Measurements from ENCODE around the gene PRKN. TPM values are rescaled to one million over a fixed set of nuclear protein-coding genes. Genes with fewer than 3 reads are reported as not detected.

Gene PRKN
- total and polyA plus RNA-seq, 2 experiments from 2014 or later = 0.10 to 0.84 TPM

DNA sequence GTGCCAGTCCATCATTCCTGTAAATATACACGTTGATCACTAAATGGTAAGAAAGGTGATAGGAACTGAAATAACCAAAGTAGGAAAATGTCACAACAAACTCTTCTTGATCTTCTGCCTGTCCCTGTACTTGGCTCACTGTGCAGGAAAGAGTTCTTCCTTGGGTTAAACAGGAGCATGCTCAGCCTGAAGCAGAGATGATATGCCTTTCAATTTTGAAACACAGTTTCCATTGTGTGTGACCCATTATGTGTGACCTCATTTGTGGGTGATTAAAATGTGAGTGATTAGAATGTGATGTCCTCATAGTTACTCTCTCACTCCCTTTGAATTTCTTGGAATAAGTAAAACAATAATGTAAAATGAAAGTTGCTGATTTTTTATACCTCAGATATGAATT lies 1026.5 kb downstream of the PRKN start:
- Mint-ChIP-seq H3K27me3 (ENCODE audit: insufficient read depth, low read depth, poor library complexity) (no peaks in the 10 kb centered on the region), H3K9me3 (no peaks in the 10 kb centered on the region)
- no peak for ATAC-seq

More for the DNA sequence above, 1026.5 kb downstream of the PRKN start:
- no peak for DNase-seq (ENCODE audit: low spot score)
- Histone ChIP-seq H3K4me3 (no peak overlapping the region), H3K4me2 (no peak overlapping the region), H3K79me2 (replicated peaks; ENCODE audit: insufficient read depth) (no peaks in the 10 kb centered on the region), H3K9me2 (ENCODE audit: insufficient read depth) (no peaks in the 10 kb centered on the region), H3K4me1 (ENCODE audit: insufficient read depth) (no peaks in the 10 kb centered on the region), H3K36me3 (ENCODE audit: insufficient read depth) (no peaks in the 10 kb centered on the region), H3K27ac (ENCODE audit: low read depth) (no peak overlapping the region), H2AFZ (no peak overlapping the region), H3F3A (replicated peaks; ENCODE audit: low read depth) (no peaks in the 10 kb centered on the region), H4K20me1 (replicated peaks; ENCODE audit: insufficient read depth) (no peaks in the 10 kb centered on the region), H3K27me3 (ENCODE audit: insufficient read depth) (no peaks in the 10 kb centered on the region)
- TF ChIP-seq, protein P1, sequence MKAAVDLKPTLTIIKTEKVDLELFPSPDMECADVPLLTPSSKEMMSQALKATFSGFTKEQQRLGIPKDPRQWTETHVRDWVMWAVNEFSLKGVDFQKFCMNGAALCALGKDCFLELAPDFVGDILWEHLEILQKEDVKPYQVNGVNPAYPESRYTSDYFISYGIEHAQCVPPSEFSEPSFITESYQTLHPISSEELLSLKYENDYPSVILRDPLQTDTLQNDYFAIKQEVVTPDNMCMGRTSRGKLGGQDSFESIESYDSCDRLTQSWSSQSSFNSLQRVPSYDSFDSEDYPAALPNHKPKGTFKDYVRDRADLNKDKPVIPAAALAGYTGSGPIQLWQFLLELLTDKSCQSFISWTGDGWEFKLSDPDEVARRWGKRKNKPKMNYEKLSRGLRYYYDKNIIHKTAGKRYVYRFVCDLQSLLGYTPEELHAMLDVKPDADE (IDR thresholded peaks at IDR 0.05) = no peak
- TF ChIP-seq, protein P2, sequence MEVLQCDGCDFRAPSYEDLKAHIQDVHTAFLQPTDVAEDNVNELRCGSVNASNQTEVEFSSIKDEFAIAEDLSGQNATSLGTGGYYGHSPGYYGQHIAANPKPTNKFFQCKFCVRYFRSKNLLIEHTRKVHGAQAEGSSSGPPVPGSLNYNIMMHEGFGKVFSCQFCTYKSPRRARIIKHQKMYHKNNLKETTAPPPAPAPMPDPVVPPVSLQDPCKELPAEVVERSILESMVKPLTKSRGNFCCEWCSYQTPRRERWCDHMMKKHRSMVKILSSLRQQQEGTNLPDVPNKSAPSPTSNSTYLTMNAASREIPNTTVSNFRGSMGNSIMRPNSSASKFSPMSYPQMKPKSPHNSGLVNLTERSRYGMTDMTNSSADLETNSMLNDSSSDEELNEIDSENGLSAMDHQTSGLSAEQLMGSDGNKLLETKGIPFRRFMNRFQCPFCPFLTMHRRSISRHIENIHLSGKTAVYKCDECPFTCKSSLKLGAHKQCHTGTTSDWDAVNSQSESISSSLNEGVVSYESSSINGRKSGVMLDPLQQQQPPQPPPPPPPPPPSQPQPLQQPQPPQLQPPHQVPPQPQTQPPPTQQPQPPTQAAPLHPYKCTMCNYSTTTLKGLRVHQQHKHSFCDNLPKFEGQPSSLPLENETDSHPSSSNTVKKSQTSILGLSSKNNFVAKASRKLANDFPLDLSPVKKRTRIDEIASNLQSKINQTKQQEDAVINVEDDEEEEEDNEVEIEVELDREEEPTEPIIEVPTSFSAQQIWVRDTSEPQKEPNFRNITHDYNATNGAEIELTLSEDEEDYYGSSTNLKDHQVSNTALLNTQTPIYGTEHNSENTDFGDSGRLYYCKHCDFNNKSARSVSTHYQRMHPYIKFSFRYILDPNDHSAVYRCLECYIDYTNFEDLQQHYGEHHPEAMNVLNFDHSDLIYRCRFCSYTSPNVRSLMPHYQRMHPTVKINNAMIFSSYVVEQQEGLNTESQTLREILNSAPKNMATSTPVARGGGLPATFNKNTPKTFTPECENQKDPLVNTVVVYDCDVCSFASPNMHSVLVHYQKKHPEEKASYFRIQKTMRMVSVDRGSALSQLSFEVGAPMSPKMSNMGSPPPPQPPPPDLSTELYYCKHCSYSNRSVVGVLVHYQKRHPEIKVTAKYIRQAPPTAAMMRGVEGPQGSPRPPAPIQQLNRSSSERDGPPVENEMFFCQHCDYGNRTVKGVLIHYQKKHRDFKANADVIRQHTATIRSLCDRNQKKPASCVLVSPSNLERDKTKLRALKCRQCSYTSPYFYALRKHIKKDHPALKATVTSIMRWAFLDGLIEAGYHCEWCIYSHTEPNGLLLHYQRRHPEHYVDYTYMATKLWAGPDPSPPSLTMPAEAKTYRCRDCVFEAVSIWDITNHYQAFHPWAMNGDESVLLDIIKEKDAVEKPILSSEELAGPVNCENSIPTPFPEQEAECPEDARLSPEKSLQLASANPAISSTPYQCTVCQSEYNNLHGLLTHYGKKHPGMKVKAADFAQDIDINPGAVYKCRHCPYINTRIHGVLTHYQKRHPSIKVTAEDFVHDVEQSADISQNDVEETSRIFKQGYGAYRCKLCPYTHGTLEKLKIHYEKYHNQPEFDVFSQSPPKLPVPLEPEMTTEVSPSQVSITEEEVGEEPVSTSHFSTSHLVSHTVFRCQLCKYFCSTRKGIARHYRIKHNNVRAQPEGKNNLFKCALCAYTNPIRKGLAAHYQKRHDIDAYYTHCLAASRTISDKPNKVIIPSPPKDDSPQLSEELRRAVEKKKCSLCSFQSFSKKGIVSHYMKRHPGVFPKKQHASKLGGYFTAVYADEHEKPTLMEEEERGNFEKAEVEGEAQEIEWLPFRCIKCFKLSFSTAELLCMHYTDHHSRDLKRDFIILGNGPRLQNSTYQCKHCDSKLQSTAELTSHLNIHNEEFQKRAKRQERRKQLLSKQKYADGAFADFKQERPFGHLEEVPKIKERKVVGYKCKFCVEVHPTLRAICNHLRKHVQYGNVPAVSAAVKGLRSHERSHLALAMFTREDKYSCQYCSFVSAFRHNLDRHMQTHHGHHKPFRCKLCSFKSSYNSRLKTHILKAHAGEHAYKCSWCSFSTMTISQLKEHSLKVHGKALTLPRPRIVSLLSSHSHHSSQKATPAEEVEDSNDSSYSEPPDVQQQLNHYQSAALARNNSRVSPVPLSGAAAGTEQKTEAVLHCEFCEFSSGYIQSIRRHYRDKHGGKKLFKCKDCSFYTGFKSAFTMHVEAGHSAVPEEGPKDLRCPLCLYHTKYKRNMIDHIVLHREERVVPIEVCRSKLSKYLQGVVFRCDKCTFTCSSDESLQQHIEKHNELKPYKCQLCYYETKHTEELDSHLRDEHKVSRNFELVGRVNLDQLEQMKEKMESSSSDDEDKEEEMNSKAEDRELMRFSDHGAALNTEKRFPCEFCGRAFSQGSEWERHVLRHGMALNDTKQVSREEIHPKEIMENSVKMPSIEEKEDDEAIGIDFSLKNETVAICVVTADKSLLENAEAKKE (CRISPR knock-in tag; IDR thresholded peaks at IDR 0.05) = no peak
- TF ChIP-seq NANOG (IDR thresholded peaks at IDR 0.05; ENCODE audit: borderline replicate concordance) (no peak), STAT1 (IDR thresholded peaks at IDR 0.05; ENCODE audit: unreplicated experiment) (no peak), POLR2AphosphoS5 (IDR thresholded peaks at IDR 0.05; ENCODE audit: low read depth) (no peak), CREB1 (CRISPR knock-in tag; IDR thresholded peaks at IDR 0.05; ENCODE audit: low read depth) (no peak), JUNB (IDR thresholded peaks at IDR 0.05; ENCODE audit: unreplicated experiment) (no peak), EZH2 (IDR thresholded peaks at IDR 0.05; ENCODE audit: low read depth, unreplicated experiment) (no peak), EZH2phosphoT487 (IDR thresholded peaks at IDR 0.05; ENCODE audit: unreplicated experiment) (no peak)
- TF ChIP-seq, protein P3, sequence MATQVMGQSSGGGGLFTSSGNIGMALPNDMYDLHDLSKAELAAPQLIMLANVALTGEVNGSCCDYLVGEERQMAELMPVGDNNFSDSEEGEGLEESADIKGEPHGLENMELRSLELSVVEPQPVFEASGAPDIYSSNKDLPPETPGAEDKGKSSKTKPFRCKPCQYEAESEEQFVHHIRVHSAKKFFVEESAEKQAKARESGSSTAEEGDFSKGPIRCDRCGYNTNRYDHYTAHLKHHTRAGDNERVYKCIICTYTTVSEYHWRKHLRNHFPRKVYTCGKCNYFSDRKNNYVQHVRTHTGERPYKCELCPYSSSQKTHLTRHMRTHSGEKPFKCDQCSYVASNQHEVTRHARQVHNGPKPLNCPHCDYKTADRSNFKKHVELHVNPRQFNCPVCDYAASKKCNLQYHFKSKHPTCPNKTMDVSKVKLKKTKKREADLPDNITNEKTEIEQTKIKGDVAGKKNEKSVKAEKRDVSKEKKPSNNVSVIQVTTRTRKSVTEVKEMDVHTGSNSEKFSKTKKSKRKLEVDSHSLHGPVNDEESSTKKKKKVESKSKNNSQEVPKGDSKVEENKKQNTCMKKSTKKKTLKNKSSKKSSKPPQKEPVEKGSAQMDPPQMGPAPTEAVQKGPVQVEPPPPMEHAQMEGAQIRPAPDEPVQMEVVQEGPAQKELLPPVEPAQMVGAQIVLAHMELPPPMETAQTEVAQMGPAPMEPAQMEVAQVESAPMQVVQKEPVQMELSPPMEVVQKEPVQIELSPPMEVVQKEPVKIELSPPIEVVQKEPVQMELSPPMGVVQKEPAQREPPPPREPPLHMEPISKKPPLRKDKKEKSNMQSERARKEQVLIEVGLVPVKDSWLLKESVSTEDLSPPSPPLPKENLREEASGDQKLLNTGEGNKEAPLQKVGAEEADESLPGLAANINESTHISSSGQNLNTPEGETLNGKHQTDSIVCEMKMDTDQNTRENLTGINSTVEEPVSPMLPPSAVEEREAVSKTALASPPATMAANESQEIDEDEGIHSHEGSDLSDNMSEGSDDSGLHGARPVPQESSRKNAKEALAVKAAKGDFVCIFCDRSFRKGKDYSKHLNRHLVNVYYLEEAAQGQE (IDR thresholded peaks at IDR 0.05; ENCODE audit: unreplicated experiment) = no peak
- H3K27ac Mint-ChIP-seq = no peak overlapping the region
- peaks cover 6% of the 10 kb centered on the region; the same call in 2 of the 3 replicates for H3K4me1 Mint-ChIP-seq
- H3K4me3 Mint-ChIP-seq = no peak overlapping the region
- no peaks in the 10 kb centered on the region for H3K36me3 Mint-ChIP-seq (ENCODE audit: low read depth)

Measured in GM23338 (cell line).